ENCODE results near the gene SH3BP2.

The SH3BP2 gene

DNA sequence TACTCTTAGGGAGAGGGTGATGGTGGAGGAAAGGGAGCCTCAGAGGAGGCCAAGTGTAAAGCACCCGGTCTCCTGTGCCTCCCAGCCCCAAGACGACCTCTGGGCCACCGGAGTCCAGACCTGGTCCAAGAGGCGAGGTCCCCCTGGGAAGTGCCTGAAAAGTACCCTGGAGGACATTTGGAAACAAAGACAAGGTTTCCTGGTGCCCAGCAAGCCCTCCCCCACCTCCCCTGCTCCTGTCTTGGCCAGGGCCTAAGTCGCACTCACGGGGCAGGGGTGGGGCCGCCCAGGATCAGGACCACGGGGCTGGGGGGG is 532 bp upstream of the SH3BP2 start:
- no peak for DNase-seq

DNA sequence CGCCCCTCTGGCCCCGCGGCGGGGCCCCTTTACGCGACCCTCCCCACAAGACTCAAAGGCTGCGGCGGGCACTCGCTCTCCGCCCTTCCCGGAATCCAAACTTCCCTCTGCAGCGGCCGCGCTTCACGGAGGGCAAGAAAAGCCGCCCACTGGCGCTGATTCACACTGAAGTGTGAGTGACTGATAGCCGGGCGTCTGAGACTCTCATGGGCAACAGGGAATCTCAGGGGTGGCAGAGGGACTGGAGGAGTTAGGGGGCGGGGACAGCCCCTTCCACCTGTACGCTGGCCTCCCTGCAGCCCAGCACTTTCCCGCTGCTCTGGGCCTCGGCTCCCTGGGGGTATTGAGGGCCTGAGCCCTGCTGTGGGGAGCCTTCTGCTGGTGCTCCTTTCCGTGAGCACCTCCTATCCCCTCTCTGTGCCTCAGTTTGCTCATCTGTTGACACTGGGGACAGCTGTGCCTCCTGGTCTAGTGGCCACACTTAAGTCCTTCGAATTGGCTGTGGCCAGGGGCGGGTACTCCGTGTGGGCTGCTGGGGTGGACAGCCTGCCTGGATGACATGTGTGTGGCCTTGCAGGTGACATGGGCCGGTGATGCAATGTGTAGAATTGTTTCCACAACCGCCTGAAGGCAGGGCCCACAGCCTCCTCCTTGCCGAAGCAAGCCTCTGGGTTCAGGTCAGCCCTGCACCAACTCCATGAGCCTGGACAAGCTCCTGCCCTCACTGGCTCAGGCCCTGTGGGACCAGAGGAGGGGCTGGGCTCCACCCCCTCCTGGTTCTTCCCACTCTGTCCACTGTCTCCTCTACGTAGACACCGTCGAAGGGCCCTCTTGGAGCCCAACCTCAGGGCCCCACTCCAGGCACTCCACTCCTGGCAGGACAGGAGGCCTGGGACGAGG is 951 bp downstream of the SH3BP2 start:
- DNase-seq, result peak; percentile 79

DNA sequence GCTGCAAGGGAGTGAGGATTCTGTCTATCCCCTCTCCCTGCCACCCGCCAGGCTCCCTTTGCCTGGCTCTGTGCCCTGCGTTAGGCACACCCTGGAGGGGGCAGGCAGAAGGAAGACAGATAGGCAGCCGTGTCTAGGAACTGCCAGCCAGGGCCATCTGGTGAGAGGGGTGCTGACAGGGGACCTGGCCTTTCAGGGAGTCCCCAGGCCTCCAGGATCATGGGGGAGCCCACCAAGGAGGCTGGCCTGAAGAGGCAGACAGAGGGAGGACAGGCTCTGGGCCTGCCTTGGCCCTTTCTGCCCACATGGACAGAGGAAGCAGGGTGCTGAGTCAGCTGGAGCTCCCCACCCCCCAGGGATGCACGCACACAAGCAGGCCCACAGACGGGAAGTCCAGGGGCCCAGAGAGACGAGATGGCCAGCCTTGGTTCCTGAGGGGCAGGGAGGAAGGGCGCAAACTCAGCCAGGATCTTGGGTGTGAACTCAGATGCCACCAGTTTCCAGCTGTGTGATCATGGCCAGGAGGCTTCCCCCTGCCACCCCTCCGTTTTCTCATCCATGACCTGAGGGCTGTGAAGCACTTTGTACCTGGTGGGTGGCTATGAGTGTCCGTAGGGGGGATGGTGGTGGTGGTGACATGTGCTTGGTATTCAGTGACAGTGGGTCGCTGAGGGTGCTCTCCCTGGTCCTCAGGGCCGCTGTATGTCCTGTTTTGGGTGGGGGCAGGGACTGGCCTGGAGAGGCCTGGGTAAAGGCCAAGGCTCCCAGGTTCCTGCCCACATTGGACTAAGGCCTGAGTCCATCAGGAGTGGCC is 1.8 kb downstream of the SH3BP2 start:
- no peak for DNase-seq

- no peak for DNase-seq
Measured at GRCh38 chr4:2795300-2795892, 2.5 kb downstream of the SH3BP2 start.

DNA sequence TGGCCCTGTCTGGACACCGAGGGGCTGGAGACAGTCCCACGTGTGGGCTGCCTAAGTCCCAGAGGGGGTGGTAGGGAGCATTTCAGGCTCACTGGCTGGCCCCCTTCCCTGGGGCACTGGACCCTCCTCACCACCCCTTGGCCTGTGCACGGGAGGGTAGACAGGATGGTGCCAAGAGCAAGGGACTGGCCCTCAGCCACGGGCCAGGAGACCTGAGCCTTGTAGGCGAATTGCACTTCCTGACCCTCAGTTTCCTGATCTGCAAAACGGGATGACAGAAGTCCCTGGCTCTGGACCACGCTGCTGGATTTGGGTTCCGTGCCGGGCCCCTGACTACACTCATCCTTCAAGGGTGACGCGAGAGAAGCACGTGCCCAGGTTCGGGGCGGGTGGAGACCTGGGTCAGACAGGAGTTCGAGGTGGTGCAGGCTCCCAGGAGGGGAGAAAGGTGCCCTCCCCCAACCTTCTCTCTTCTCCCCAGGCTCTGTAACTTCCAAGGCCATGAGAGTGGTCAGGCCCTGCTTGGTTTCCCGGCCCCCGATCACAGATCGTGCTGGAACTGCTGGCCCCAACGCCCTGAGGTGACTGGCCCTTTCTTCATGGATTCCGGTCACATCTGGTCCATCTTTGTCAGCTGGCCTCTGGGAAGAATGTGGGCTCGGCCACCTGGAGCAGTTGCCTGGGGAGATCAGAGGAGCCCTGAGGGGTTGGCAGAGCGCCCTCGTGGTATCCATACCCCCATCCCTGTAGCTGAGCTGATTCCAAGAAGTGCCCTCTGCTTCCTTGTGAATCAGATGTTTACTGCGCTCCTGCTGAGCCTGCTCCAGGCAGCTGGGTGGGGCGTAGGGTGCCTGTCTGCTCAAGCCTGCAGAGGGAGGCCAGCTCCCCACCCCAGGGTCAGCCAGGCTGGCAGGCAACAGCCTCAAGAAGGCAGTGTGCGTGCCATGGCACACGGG is 3.3 kb downstream of the SH3BP2 start:
- no peak for DNase-seq

DNA sequence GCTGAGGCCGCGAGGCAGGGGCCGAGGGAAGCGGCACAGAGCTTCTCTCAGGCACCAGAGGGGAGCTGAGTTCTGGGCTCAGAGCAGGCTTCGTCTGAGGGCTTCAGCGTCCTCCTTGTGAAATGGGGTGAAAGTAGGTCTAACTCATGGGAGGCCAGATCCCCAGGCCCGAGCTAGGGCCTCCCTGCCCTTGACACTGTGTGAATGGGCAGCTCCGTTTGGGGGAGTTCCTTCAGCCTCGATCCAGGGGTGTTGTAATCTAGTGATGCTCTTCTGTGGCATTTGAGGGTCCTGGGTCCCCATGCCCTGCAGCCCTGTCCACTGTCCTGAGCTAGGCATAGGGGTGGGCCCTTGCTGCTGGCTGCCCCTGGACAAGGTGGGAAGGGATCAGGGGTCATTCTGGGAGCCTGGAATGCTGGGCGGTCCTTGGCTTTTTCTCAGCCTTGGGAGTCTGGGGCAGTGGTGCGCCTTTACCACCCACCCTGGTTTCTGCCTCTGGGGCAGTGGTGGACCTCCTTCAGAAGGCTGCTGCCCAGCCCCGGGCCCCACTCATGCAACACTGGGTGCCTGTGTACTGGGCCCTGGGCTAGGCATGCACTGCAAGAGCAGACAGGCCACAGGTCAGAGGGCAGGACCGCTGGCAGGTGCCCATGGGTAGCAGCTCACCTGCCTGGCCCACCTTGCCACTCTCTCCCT is 4.1 kb downstream of the SH3BP2 start:
- no peak for DNase-seq

DNA sequence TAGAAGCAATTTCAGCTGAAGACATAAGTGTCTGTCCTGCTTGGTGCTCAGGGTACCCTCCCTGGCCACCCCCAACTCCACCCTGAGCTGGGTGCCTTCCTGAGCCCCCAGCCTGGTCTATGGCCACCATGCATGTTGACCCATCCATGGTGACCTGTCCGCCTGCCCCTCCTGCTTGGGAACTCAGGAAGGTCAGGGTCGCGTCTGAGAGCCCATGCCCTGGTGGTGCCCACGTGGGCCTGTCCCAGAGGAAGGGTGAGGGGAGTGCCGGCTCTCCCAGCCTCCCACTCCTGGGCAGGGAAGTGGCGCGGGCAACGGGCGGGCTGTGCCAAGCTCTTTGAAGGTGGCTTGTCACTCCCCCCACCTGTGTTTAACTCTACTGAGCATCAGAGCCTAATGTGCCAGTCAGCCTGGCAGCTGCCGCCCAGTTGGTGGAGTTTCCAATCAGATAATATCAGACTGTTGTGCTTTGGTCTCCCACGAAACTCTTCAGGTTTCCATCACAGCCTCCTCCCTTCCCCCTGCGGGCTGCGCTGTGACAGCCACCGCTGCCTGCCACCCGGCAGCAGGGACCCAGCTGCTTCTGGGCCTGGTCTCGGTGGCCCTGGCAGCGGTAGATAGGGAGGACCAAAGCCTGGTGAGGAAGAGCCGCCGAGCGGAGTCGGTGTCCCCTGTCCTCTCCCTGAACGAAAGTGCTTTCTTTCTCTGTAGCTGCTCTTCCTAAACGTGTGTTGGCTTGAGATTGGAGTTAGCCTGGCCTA is 4.8 kb downstream of the SH3BP2 start:
- DNase-seq, result peak; percentile 73

- peak; percentile 75 for DNase-seq
Measured at GRCh38 chr4:2798399-2799223, 5.7 kb downstream of the SH3BP2 start.

DNA sequence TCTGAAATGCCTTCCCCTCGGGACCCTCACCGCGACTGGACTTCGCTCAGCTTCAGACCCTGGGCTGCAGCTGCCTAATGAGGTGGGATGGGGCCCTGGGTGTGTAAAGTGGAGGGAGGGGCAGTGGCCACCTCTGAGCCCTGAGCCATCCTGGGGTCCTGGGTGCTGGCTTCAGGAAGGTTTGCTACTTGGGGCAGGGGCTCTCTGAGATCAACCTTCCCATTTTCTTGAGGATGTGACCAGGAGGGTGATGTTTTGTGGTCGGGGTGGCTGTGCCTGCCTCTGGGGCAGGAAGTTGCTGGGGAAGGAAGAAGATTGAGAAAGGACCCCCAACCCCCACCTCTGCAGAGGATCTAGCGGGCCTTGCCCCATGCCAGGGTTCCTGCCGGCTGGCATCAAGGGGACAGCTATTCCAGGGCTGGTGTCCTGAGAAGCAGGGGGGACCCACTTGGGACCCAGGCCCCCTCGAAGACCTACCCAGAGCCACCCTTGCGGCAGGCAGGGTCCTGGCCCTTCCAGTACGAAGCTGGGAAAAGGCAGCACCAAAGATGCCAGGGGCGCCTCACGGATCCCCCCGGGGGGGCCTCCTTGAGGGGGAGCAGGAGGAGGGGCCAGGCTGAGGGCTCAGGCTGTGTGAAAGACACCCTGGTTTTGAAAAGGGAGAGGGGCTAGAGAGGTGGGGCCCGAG is 6.5 kb downstream of the SH3BP2 start:
- no peak for DNase-seq

GRCh38 chr4:2799971-2800690 is 7.2 kb downstream of the SH3BP2 start:
- DNase-seq, result no peak

DNA sequence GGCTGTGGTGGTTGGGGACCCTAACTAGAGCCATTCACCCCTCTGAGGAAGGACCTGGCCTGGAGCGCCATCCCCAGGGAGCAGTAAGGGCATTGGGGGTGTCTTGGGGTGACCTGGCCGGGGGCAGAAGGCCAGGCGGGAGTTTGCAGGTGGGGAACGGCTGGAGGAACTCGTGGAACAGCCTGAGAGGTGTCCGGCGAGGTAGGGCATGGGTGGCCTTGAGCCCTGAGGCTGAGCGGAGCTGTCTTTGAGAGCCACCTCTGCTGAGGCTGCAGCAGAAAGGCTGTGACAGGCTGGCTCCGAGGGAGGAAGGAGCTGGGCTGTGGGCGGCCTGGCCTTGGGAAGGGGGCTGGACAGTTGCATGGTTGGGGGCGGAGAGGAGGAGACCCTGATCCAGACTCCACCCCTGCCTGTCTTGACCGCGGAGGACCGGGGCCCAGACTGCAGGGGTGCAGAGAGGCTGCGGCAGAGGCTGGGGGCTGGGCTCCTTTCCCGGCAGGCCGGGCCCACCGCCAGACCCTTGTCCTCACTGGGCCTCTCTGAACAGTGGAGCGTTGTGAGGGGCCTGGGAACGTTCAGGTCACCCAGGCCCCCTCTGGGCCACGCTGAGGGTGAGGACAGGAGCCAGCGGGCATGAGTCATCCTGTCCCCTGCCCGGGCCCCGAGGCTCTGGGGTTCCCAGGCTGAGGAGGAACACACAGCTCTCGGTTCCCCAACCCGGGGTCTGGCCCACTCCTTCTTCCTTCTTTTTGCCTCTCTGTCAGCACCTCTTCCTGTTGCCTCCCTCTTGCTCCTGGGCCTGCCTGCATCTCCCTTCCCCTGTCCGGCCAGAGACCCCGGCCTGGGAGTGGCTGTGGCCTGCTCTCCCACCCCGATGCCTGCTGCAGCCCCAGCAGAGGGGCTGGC is 8.1 kb downstream of the SH3BP2 start:
- DNase-seq, result peak; percentile 56

- no peak for DNase-seq
Measured at GRCh38 chr4:2802618-2803531, 10.0 kb downstream of the SH3BP2 start.

DNA sequence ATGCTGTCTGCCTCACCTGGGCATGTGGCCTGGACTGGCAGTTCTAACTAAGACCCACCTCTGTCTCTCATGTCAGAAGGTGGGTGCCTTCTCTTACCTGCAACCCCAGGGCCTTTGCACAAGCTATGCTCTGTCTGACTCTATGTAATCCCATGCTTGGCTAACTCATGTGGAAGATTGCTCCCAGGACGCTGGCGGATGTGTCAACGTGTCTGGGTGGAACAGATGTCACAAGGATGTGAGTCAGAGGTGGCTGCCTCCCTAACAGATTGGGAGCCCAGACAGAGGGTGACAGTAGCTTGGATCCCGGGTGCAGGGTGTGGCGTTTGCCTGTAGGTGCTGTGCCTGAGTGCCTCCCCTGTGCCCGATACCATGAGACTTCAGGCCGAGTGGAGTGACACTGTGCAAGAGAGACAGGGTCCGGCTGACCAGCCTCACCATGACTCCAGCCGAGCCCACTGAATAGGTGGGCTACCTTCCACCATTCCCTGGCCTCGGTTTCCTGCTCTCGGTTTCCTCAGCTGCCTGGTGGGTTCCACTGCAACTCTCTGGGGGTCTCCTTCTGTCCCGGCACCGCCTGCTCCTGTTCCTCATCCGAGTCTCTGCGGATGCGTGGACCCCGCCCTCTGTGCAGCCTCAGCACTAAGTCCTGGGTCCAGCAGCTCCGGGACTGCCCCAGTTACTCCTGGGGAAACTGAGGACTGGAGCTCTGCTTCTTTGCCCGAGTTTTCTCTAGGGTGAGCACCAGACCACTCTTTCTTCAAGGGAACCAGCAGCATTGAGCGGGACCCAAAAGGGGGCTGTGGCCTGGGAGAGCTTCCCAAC is 11.0 kb downstream of the SH3BP2 start:
- DNase-seq, result no peak

- no peak for DNase-seq
Measured at GRCh38 chr4:2804449-2804972, 11.6 kb downstream of the SH3BP2 start.

DNA sequence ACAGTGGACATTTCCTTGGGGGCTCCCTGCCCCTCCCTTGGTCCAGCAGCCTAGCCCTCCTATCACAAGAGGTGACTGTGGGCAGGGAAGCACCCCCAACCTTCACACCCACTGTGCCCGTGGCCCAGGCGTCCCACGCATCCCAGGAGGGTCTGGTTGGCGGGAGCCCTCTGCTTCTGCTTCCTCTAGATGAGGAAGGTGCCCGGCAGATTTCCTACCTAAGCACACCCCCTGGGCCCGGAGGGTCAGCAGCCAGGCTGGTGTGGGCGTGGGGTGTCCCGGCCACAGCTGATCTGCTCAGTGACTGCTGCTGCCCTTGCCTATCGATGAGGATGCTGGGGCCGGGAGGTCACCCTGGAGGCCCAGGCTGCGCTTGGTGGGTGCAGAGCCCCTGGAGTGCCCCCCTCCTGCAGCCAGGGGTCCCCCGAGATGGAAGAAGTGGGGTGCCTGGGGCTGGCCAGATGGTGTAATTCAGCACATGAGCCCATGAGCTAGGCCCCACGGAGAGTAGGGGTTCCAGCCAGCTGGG is 12.2 kb downstream of the SH3BP2 start:
- no peak for DNase-seq
